Measurements from ENCODE around the gene SEMA5A. TPM values are rescaled to one million over a fixed set of nuclear protein-coding genes. Genes with fewer than 3 reads are reported as not detected.

SEMA5A gene
- polyA plus RNA-seq, 1 of the 3 experiments (the other 2 are of a cell fraction), result 0.58 TPM

- CTCF ChIA-PET, result interaction anchor here (0.8 kb wide), 1 partner anchor 1031 kb away, joined by 3 read pairs; no protein-coding TSS in a partner anchor
- H3K36me3 ChIP-seq (replicated peaks in 1 of 2; ENCODE audit: control insufficient read depth in 1 of 2, insufficient read depth in 2 of 2, low read length in 1 of 2), result no peaks in the 10 kb centered on the region
- H3K4me3 ChIP-seq (ENCODE audit: low read depth in 2 of 2, low read length in 1 of 2), result no peak overlapping the region
- POLR2A ChIA-PET, result no interaction called here
- no peaks in the 10 kb centered on the region for H3K79me2 ChIP-seq (ENCODE audit: insufficient read depth)
- WGBS (ENCODE audit: low lambda C conversion rate), result 85% methylated on average over 2 of the region's 2 CpGs
- no peaks in the 10 kb centered on the region for H3K9me2 ChIP-seq
- H3K27me3 ChIP-seq (ENCODE audit: insufficient read depth), result no peaks in the 10 kb centered on the region
- no peak for TF ChIP-seq TAF1 (IDR thresholded peaks at IDR 0.05; ENCODE audit: borderline replicate concordance, low read depth, low read length)
- no peak for TF ChIP-seq YY1 (IDR thresholded peaks at IDR 0.05; ENCODE audit: low read depth)
- TF ChIP-seq RFX5 (IDR thresholded peaks at IDR 0.05; ENCODE audit: low read length), result no peak
- no peak for TF ChIP-seq FOXM1 (IDR thresholded peaks at IDR 0.05; ENCODE audit: low read depth)
- TF ChIP-seq FOSL2 (IDR thresholded peaks at IDR 0.05; ENCODE audit: borderline replicate concordance, low read depth), result no peak
- TF ChIP-seq EZH2phosphoT487 (IDR thresholded peaks at IDR 0.05; ENCODE audit: borderline replicate concordance, low read depth), result no peak
- no peak for TF ChIP-seq TCF12 (IDR thresholded peaks at IDR 0.05)
- TF ChIP-seq ZBTB33 (IDR thresholded peaks at IDR 0.05; ENCODE audit: borderline replicate concordance, low read depth), result no peak
- TF ChIP-seq RAD21 (IDR thresholded peaks at IDR 0.05; ENCODE audit: low read length), result no peak
- TF ChIP-seq SIN3A (IDR thresholded peaks at IDR 0.05; ENCODE audit: borderline replicate concordance, low read depth, low read length), result no peak
- no peak for TF ChIP-seq GATA2 (CRISPR knock-in tag; IDR thresholded peaks at IDR 0.05)
- TF ChIP-seq CTCF (IDR thresholded peaks at IDR 0.05), result no peak
- TF ChIP-seq GABPA (IDR thresholded peaks at IDR 0.05; ENCODE audit: low read depth), result no peak
- TF ChIP-seq FOXJ3 (CRISPR knock-in tag; IDR thresholded peaks at IDR 0.05), result no peak
- no peak for TF ChIP-seq MEF2A (IDR thresholded peaks at IDR 0.05; ENCODE audit: borderline replicate concordance, low read depth)
- no peak overlapping the region for H3K4me2 ChIP-seq
- H3K9me3 ChIP-seq, result no peaks in the 10 kb centered on the region
- H3K27ac ChIP-seq (ENCODE audit: low read depth in 2 of 2, low read length in 1 of 2), result no peak overlapping the region
- no peak overlapping the region for H3K9ac ChIP-seq
- H2AFZ ChIP-seq (ENCODE audit: low read depth), result no peak overlapping the region
- no peaks in the 10 kb centered on the region for H4K20me1 ChIP-seq (ENCODE audit: insufficient read depth)
- no peak for DNase-seq
- H3K4me1 ChIP-seq (ENCODE audit: control insufficient read depth in 1 of 2, insufficient read depth in 2 of 2, low read depth in 1 of 2, low read length in 1 of 2), result no peaks in the 10 kb centered on the region
- H3F3A ChIP-seq (replicated peaks; ENCODE audit: insufficient read depth), result no peaks in the 10 kb centered on the region
Measured at GRCh38 chr5:9202636-9203035, 343.2 kb downstream of the SEMA5A start.

- Histone ChIP-seq H3K9me2 (no peaks in the 10 kb centered on the region), H3K9me3 (no peaks in the 10 kb centered on the region), H4K20me1 (ENCODE audit: insufficient read depth) (no peaks in the 10 kb centered on the region), H3K9ac (no peak overlapping the region), H3K79me2 (ENCODE audit: insufficient read depth) (no peaks in the 10 kb centered on the region), H3K27ac (ENCODE audit: low read depth in 2 of 2, low read length in 1 of 2) (no peak overlapping the region), H2AFZ (ENCODE audit: low read depth) (no peak overlapping the region), H3K27me3 (ENCODE audit: insufficient read depth) (no peaks in the 10 kb centered on the region), H3K4me1 (ENCODE audit: control insufficient read depth in 1 of 2, insufficient read depth in 2 of 2, low read depth in 1 of 2, low read length in 1 of 2) (no peaks in the 10 kb centered on the region), H3K4me3 (ENCODE audit: low read depth in 2 of 2, low read length in 1 of 2) (no peak overlapping the region), H3K4me2 (no peak overlapping the region), H3K36me3 (replicated peaks in 1 of 2; ENCODE audit: control insufficient read depth in 1 of 2, insufficient read depth in 2 of 2, low read length in 1 of 2) (no peaks in the 10 kb centered on the region), H3F3A (replicated peaks; ENCODE audit: insufficient read depth) (no peaks in the 10 kb centered on the region)
- ChIA-PET CTCF (interaction anchor here (1.5 kb wide), 1 partner anchor 294 kb away, joined by 5 read pairs; no protein-coding TSS in a partner anchor), POLR2A (no interaction called here)
- 70% methylated on average over 6 of the region's 6 CpGs for WGBS (ENCODE audit: low lambda C conversion rate)
- no peak for DNase-seq
- TF ChIP-seq CHD2 (IDR thresholded peaks at IDR 0.05; ENCODE audit: low read length, partially characterized antibody) (no peak), ELF1 (IDR thresholded peaks at IDR 0.05) (no peak), USF2 (IDR thresholded peaks at IDR 0.05; ENCODE audit: borderline replicate concordance, low read depth, low read length) (no peak), REST (IDR thresholded peaks at IDR 0.05; ENCODE audit: low read depth, low read length) (no peak), FOSL2 (IDR thresholded peaks at IDR 0.05; ENCODE audit: borderline replicate concordance, low read depth) (no peak), EP300 (IDR thresholded peaks at IDR 0.05; ENCODE audit: borderline replicate concordance in 1 of 2, low read depth in 1 of 2, low read length in 1 of 2) (no peak), GATA2 (CRISPR knock-in tag; IDR thresholded peaks at IDR 0.05) (no peak), YY1 (IDR thresholded peaks at IDR 0.05; ENCODE audit: low read depth) (no peak), MAX (IDR thresholded peaks at IDR 0.05; ENCODE audit: low read depth) (no peak)
Measured at GRCh38 chr5:9201761-9202160, 344.1 kb downstream of the SEMA5A start.
